Measurements from ENCODE around the gene FAM217A. TPM values are rescaled to one million over a fixed set of nuclear protein-coding genes. Genes with fewer than 3 reads are reported as not detected.

Gene FAM217A
- not detected for total RNA-seq (ENCODE audit: unreplicated experiment)
- long read RNA-seq, result 0 reads

DNA sequence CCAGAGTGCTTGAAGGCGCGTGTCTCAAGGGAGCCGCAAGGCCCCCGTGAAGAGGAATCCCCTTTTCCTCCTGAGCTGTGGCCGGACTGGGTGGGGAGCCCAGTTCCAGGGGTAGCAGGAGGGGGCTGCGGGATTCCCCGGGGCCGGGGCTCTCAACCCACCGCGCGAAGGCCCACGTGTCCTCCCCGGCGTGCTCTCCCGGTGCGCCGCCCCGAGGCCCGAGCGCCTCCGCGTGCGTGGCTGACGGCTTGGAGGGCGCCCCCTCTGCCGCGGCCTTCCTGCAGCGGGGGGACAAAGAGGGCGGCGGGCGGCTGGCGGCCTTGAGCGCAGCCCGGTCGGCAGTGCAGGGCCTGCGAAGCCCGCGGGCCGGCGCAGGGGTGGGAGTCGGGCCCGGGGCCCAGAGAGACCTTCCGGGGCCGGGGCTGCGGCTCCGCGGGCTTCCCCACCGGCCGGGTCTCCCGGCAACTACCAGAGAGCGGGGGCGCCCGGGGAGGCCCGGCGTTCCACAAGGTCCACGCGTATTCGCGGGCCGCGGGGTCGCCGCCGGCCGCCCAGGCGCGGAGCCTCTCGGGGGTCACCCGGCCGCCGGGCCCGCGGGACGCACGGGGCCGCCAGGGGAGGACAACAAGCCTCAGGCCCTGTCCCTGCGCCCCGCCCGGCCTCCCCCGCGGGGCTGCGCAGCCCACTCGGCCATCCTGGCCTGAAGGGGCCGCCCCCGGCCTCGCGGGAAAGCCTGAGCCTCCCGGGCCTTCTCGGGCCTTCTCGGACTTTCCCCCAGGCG lies at the start of gene FAM217A:
Gene FAM217A (minus strand): TSS at position 447 of the 781 bp plus-strand sequence. CDS start 1,723 bp downstream, outside the sequence.
- no peaks in the 10 kb centered on the region for H3K9me3 Mint-ChIP-seq (ENCODE audit: unreplicated experiment)
- H3K27ac Mint-ChIP-seq (ENCODE audit: unreplicated experiment), result no peak within 1 kb of the TSS
- H3K36me3 Mint-ChIP-seq (ENCODE audit: low read depth, unreplicated experiment), result no peaks in the 10 kb centered on the region
- no peak within 1 kb of the TSS for H3K4me3 Mint-ChIP-seq (ENCODE audit: unreplicated experiment)
- H3K27me3 Mint-ChIP-seq (ENCODE audit: unreplicated experiment), result no peaks in the 10 kb centered on the region
- TF ChIP-seq CTCF (IDR thresholded peaks at IDR 0.05; ENCODE audit: unreplicated experiment), result no peak
- no peak for DNase-seq (ENCODE audit: low spot score)
- no peaks in the 10 kb centered on the region for H3K4me1 Mint-ChIP-seq (ENCODE audit: unreplicated experiment)

GRCh38 chr6:4128072-4128471 lies 49.1 kb upstream of the FAM217A start:
- Mint-ChIP-seq H3K9me3 (ENCODE audit: unreplicated experiment) (no peaks in the 10 kb centered on the region), H3K27ac (ENCODE audit: unreplicated experiment) (no peak overlapping the region), H3K4me1 (ENCODE audit: unreplicated experiment) (no peaks in the 10 kb centered on the region), H3K4me3 (ENCODE audit: unreplicated experiment) (no peak overlapping the region), H3K27me3 (ENCODE audit: unreplicated experiment) (no peaks in the 10 kb centered on the region), H3K36me3 (ENCODE audit: low read depth, unreplicated experiment) (peaks cover 43% of the 10 kb centered on the region)
- DNase-seq (ENCODE audit: low spot score), result no peak
- TF ChIP-seq CTCF (IDR thresholded peaks at IDR 0.05; ENCODE audit: unreplicated experiment), result no peak

- Mint-ChIP-seq H3K36me3 (ENCODE audit: low read depth, unreplicated experiment) (peaks cover 34% of the 10 kb centered on the region), H3K4me1 (ENCODE audit: unreplicated experiment) (no peaks in the 10 kb centered on the region), H3K27ac (ENCODE audit: unreplicated experiment) (no peak overlapping the region), H3K4me3 (ENCODE audit: unreplicated experiment) (no peak overlapping the region), H3K9me3 (ENCODE audit: unreplicated experiment) (no peaks in the 10 kb centered on the region), H3K27me3 (ENCODE audit: unreplicated experiment) (no peaks in the 10 kb centered on the region)
- no peak for DNase-seq (ENCODE audit: low spot score)
- TF ChIP-seq CTCF (IDR thresholded peaks at IDR 0.05; ENCODE audit: unreplicated experiment), result no peak
Observed at GRCh38 chr6:4125933-4126864, 47.3 kb upstream of the FAM217A start.

DNA sequence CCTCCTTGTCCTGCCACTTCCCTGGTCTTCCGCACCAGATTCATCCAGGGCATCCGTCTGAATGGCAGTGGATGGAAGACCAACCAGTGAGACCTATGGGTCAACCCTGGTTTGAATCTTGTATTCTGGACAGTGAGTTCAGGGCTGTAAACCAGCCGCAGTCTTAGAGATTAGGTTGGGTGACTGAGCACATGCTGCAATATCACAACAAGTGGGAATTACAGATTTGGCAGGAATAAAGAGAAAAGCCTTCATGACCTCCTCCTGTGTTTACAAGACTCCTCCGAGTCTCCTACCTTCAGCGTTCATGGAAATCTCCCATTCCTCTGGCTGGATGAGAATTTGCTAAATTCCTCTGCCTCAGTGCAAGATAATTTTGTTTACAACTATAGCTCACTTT lies 46.6 kb upstream of the FAM217A start:
- no peaks in the 10 kb centered on the region for H3K4me1 Mint-ChIP-seq (ENCODE audit: unreplicated experiment)
- H3K36me3 Mint-ChIP-seq (ENCODE audit: low read depth, unreplicated experiment), result peaks cover 30% of the 10 kb centered on the region
- no peak for DNase-seq (ENCODE audit: low spot score)
- H3K4me3 Mint-ChIP-seq (ENCODE audit: unreplicated experiment), result no peak overlapping the region
- no peak for TF ChIP-seq CTCF (IDR thresholded peaks at IDR 0.05; ENCODE audit: unreplicated experiment)
- no peak overlapping the region for H3K27ac Mint-ChIP-seq (ENCODE audit: unreplicated experiment)
- H3K27me3 Mint-ChIP-seq (ENCODE audit: unreplicated experiment), result no peaks in the 10 kb centered on the region
- no peaks in the 10 kb centered on the region for H3K9me3 Mint-ChIP-seq (ENCODE audit: unreplicated experiment)

All from endothelial cell (in vitro differentiated cells).